PC-3 (cell line): ENCODE data around the gene CYB561D1. TPM values are rescaled to one million over a fixed set of nuclear protein-coding genes. Genes with fewer than 3 reads are reported as not detected.

Source experiments
- ATAC-seq: fragments of 200-7000 bp; cut with Tn5 transposase; 2 replicates; pipeline ENCODE4 v1.9.1; 2020; ENCODE audit warnings: mild to moderate bottlenecking, moderate library complexity
- BruUV-seq: library from RNA; stranded (reverse); fragments of 400-500 nt; replicated peaks from 2 replicates; lab custom pipeline; 2021; lab: Mats Ljungman, UMichigan
- CTCF ChIA-PET: fragments of 300-600 bp; sonication (Branson Sonifier 250); formaldehyde crosslinking; loops from one replicate; lab custom pipeline; 2022; ENCODE audit warnings: antibody characterized with exemption; lab: Charles Lee
- POLR2A ChIA-PET: fragments of 300-600 bp; sonication (Branson Sonifier 250); formaldehyde crosslinking; loops from one replicate; lab custom pipeline; 2022; ENCODE audit warnings: antibody characterized with exemption; ENCODE audit not compliant: unreplicated experiment; lab: Charles Lee
- DNase-seq: peaks from one replicate; pipeline ENCODE4 v3.0.0-alpha.2; 2015
- H2AFZ ChIP-seq: fragments of 300-600 bp; sonication (generic); 2 replicates; pipeline ENCODE4 v1.6.0; 2016; ENCODE audit warnings: antibody characterized with exemption, low read length
- H3F3A ChIP-seq: fragments of 300-600 bp; sonication (generic); one replicate; pipeline ENCODE4 v1.6.0; 2017; ENCODE audit warnings: antibody characterized with exemption, low read length, control low read depth, mild to moderate bottlenecking; ENCODE audit not compliant: unreplicated experiment
- H3K27ac ChIP-seq: fragments of 300-600 bp; sonication (generic); 2 replicates; pipeline ENCODE4 v1.5.1; 2016; ENCODE audit warnings: mild to moderate bottlenecking, low read length
- H3K27me3 ChIP-seq: fragments of 300-600 bp; sonication (generic); 2 replicates; pipeline ENCODE4 v1.6.1; 2016; ENCODE audit warnings: low read length, mixed read lengths
- H3K36me3 ChIP-seq: fragments of 300-600 bp; sonication (generic); 2 replicates; pipeline ENCODE4 v1.6.1; 2016; ENCODE audit warnings: low read depth, mixed run types, low read length, mixed read lengths
- H3K4me1 ChIP-seq: fragments of 300-600 bp; sonication (generic); 2 replicates; pipeline ENCODE4 v1.5.1; 2016; ENCODE audit warnings: low read length; ENCODE audit not compliant: insufficient read depth
- H3K4me2 ChIP-seq: fragments of 300-600 bp; sonication (generic); 2 replicates; pipeline ENCODE4 v1.6.0; 2016; ENCODE audit warnings: low read length
- H3K4me3 ChIP-seq: fragments of 300-600 bp; sonication (generic); 2 replicates; pipeline ENCODE4 v1.5.1; 2016; ENCODE audit warnings: mild to moderate bottlenecking, low read length, mixed read lengths
- H3K79me2 ChIP-seq: fragments of 300-600 bp; sonication (generic); 2 replicates; pipeline ENCODE4 v1.6.1; 2017; ENCODE audit warnings: low read length, mixed read lengths
- H3K9ac ChIP-seq: fragments of 300-600 bp; sonication (generic); 2 replicates; pipeline ENCODE4 v1.6.0; 2016; ENCODE audit warnings: mild to moderate bottlenecking, low read length
- H3K9me2 ChIP-seq: fragments of 300-600 bp; sonication (generic); replicated peaks from 2 replicates; pipeline ENCODE4 v1.6.1; 2016; ENCODE audit warnings: mixed run types, low read length, mixed read lengths
- H3K9me3 ChIP-seq: fragments of 300-600 bp; sonication (generic); 2 replicates; pipeline ENCODE4 v1.6.1; 2016; ENCODE audit warnings: low read length, mixed read lengths
- H4K20me1 ChIP-seq: fragments of 300-600 bp; sonication (generic); 2 replicates; pipeline ENCODE4 v1.6.1; 2016; ENCODE audit warnings: low read length, mixed read lengths
- EZH2 ChIP-seq: fragments of 300-600 bp; sonication (generic); IDR thresholded peaks from one replicate; pipeline ENCODE4 v1.6.1; 2017; ENCODE audit warnings: antibody characterized with exemption, mild to moderate bottlenecking, low read length; ENCODE audit not compliant: unreplicated experiment
- EZH2phosphoT487 ChIP-seq: fragments of 300-600 bp; sonication (generic); IDR thresholded peaks from 2 replicates; pipeline ENCODE4 v1.6.1; 2018; ENCODE audit warnings: mild to moderate bottlenecking, antibody characterized with exemption, low read length, borderline replicate concordance
- intact Hi-C: fragments of 100-400 bp; cut with micrococcal nuclease; formaldehyde crosslinking; loops from 2 replicates; pipeline ENCODE4 v1.9.0; 2023
- total RNA-seq: library from RNA; depleted of rRNA; stranded (reverse); fragments of >200 nt; gene quantifications from 2 replicates; pipeline ENCODE4 v1.2.3, GENCODE V29; 2014
- TF ChIP-seq, protein P1 (sequence below): fragments of 300-600 bp; sonication (generic); conservative IDR thresholded peaks from 2 replicates; pipeline ENCODE4 v1.5.1; 2017; ENCODE audit warnings: antibody characterized with exemption, low read depth, mild to moderate bottlenecking, low read length

CYB561D1 gene
- total RNA-seq, 1 experiment from 2014 or later: 2.7 TPM

GRCh38 chr1:109499661-109500536, 6.0 kb downstream of the CYB561D1 start:
- TF ChIP-seq EZH2 (no peak), EZH2phosphoT487 (no peak)
- TF ChIP-seq, protein P1, sequence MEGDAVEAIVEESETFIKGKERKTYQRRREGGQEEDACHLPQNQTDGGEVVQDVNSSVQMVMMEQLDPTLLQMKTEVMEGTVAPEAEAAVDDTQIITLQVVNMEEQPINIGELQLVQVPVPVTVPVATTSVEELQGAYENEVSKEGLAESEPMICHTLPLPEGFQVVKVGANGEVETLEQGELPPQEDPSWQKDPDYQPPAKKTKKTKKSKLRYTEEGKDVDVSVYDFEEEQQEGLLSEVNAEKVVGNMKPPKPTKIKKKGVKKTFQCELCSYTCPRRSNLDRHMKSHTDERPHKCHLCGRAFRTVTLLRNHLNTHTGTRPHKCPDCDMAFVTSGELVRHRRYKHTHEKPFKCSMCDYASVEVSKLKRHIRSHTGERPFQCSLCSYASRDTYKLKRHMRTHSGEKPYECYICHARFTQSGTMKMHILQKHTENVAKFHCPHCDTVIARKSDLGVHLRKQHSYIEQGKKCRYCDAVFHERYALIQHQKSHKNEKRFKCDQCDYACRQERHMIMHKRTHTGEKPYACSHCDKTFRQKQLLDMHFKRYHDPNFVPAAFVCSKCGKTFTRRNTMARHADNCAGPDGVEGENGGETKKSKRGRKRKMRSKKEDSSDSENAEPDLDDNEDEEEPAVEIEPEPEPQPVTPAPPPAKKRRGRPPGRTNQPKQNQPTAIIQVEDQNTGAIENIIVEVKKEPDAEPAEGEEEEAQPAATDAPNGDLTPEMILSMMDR: peak; percentile 77
- ATAC-seq: peak; percentile 85
- Histone ChIP-seq H3K36me3 (no peaks in the 10 kb centered on the region; the same call in 1 of the 2 replicates), H3K4me1 (peaks cover 14% of the 10 kb centered on the region; the same call in 1 of the 2 replicates), H3K9me3 (no peaks in the 10 kb centered on the region), H4K20me1 (no peaks in the 10 kb centered on the region), H3F3A (no peaks in the 10 kb centered on the region), H3K9me2 (no peaks in the 10 kb centered on the region), H3K27ac (no peak overlapping the region), H3K4me2 (no peak overlapping the region), H3K4me3 (no peak overlapping the region), H2AFZ (no peak overlapping the region), H3K27me3 (no peaks in the 10 kb centered on the region), H3K79me2 (peaks cover 11% of the 10 kb centered on the region), H3K9ac (no peak overlapping the region)
- DNase-seq: peak; percentile 63
- POLR2A ChIA-PET: interaction anchor here (0.6 kb wide), 1 partner anchor 539 kb away, joined by 3 read pairs; no protein-coding TSS in a partner anchor
- CTCF ChIA-PET: interaction anchor here (0.6 to 2.1 kb wide), 2 partner anchors 10 to 33 kb away, joined by 5 to 9 read pairs; no protein-coding TSS in a partner anchor
- no TSS peak for BruUV-seq
- intact Hi-C loops: no loop called here

DNA sequence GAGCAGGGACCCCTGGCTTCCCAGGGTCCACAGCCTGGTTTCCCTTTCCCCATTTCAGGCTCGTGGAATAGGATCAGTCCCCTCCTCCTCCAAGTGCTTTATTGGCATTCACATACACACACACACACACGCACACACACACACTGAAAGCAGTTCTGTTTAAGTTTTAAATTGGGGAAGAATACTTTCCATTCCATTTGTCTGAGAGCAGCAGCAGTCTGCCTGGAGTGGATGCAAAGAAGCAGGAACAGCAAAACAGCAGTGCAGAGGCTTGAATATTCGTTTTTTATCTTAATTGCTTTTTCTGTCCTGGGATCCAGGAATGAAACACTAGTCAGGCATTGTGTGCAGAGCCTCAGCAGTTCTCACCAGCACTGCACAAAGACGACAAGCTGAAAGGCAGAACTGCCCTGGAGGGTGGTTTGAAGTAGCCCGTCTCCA, 7.1 kb downstream of the CYB561D1 start:
- Histone ChIP-seq H4K20me1 (no peaks in the 10 kb centered on the region), H3F3A (no peaks in the 10 kb centered on the region), H3K79me2 (0 out of 2 replicates have a peak, but pooled peaks cover 3% of the 10 kb centered on the region), H3K27ac (no peak overlapping the region), H2AFZ (no peak overlapping the region), H3K9me3 (no peaks in the 10 kb centered on the region), H3K27me3 (no peaks in the 10 kb centered on the region), H3K4me3 (no peak overlapping the region), H3K9ac (no peak overlapping the region), H3K9me2 (no peaks in the 10 kb centered on the region), H3K4me1 (peaks cover 12% of the 10 kb centered on the region; the same call in 1 of the 2 replicates), H3K4me2 (no peak overlapping the region), H3K36me3 (no peaks in the 10 kb centered on the region; the same call in 1 of the 2 replicates)
- ChIA-PET POLR2A (no interaction called here), CTCF (no interaction called here)
- TF ChIP-seq, protein P1: no peak
- no TSS peak for BruUV-seq
- DNase-seq (no peak), ATAC-seq (no peak)
- intact Hi-C loops: no loop called here
